GM18868 (cell line): ENCODE results near the gene TOR1A.
A peak's percentile ranks its signal among the peaks of the same experiment; 100 is the strongest.

ENCODE experiments used
- ATAC-seq: cut with Tn5 transposase; IDR thresholded peaks from one replicate; pipeline ENCODE4 v1.9.1; 2021; ENCODE audit warnings: mild to moderate bottlenecking, moderate library complexity; ENCODE audit not compliant: unreplicated experiment

The TOR1A gene

GRCh38 chr9:129823935-129824601, at the start of gene TOR1A:
Gene TOR1A (minus strand): TSS chr9:129824136. CDS start chr9:129824085, 51 bp downstream.
- ATAC-seq: peak; percentile 91

GRCh38 chr9:129871046-129871445, 47.1 kb upstream of the TOR1A start:
- no peak for ATAC-seq

- ATAC-seq: no peak
These were observed 45.9 kb upstream of the TOR1A start for GRCh38 chr9:129869585-129870501.

GRCh38 chr9:129868872-129869486, 45.0 kb upstream of the TOR1A start:
- no peak for ATAC-seq

GRCh38 chr9:129868023-129868871, 44.3 kb upstream of the TOR1A start:
- ATAC-seq: no peak

- no peak for ATAC-seq
These were observed 43.4 kb upstream of the TOR1A start for GRCh38 chr9:129867136-129868022.

GRCh38 chr9:129866394-129867135, 42.6 kb upstream of the TOR1A start:
- no peak for ATAC-seq

GRCh38 chr9:129865668-129866320, 41.9 kb upstream of the TOR1A start:
- ATAC-seq: no peak

GRCh38 chr9:129864991-129865647, 41.2 kb upstream of the TOR1A start:
- no peak for ATAC-seq

GRCh38 chr9:129863059-129863690, 39.2 kb upstream of the TOR1A start:
- no peak for ATAC-seq

GRCh38 chr9:129861447-129861827, 37.5 kb upstream of the TOR1A start:
- no peak for ATAC-seq

GRCh38 chr9:129860653-129861446, 36.9 kb upstream of the TOR1A start:
- no peak for ATAC-seq

- ATAC-seq: no peak
These were observed 34.4 kb upstream of the TOR1A start for GRCh38 chr9:129858167-129858962.

- no peak for ATAC-seq
These were observed 33.3 kb upstream of the TOR1A start for GRCh38 chr9:129857207-129857606.

GRCh38 chr9:129854588-129855110, 30.7 kb upstream of the TOR1A start:
- ATAC-seq: no peak

GRCh38 chr9:129853614-129854013, 29.7 kb upstream of the TOR1A start:
- no peak for ATAC-seq
